Hepatocyte (in vitro differentiated cells): ENCODE data around the gene ACTR1A.

Experiments
- CTCF ChIP-seq: fragments of 200-600 bp; sonication (generic); IDR thresholded peaks from 2 replicates; pipeline ENCODE4 v1.5.1; 2016; ENCODE audit warnings: antibody characterized with exemption, mild to moderate bottlenecking; ENCODE audit not compliant: poor library complexity
- EZH2 ChIP-seq: fragments of 200-600 bp; sonication (generic); IDR thresholded peaks from 2 replicates; pipeline ENCODE4 v1.6.1; 2016; ENCODE audit warnings: antibody characterized with exemption, mild to moderate bottlenecking, borderline replicate concordance

- TF ChIP-seq CTCF (no peak), EZH2 (no peak)
Measured at GRCh38 chr10:102473445-102474331, 28.8 kb downstream of the ACTR1A start.
